ENCODE measurements around the gene ZSCAN5A. TPM values are rescaled to one million over a fixed set of nuclear protein-coding genes. Genes with fewer than 3 reads are reported as not detected.

ZSCAN5A gene
- total and polyA plus RNA-seq, 10 of the 15 experiments (the other 5 are each of a cell fraction or from before 2014, with no cell fraction given): 5.5 to 12.0 (median 8.7) TPM

DNA sequence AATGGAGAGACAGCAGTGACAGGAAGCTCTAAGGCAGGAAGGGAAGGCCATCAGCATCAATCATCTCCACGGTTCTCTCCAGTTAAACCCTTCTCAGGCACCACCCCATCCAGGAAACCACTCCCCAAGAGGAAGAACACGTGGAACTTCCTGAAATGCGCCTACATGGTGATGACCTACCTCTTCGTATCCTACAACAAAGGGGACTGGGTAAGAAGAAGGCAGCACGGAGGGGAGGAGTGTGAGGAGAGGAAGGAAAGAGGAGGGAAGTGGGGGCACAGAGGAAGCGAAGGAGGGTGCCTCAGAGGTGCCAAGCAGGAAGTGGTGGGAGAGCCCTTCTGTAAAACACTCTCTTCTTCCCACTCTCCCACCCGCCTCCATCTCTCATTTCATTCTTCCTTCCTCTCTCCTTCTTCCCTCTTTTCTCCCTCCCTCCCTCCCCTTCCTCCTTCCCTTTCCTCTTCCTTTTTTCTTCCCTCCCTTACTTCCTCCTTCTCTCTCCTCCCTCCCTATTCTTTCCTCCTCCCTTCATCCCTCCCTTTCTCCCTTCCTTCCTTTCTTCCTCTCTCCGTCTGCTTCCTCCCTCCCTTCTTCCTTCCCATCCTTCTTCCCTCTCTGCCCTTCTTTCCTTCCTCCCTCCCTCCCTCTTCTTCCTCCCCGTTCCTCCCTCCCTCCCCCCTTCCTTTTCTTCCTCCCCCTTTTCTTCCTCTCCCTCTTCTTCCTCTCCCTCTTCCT lies 12.6 kb downstream of the ZSCAN5A start (continued):
- TF ChIP-seq PAX5 (IDR thresholded peaks at IDR 0.05; ENCODE audit: borderline replicate concordance, low read depth, low read length) (no peak), ZNF274 (IDR thresholded peaks at IDR 0.05; ENCODE audit: insufficient read depth, insufficient read length) (no peak), RAD51 (IDR thresholded peaks at IDR 0.05) (no peak)

DNA sequence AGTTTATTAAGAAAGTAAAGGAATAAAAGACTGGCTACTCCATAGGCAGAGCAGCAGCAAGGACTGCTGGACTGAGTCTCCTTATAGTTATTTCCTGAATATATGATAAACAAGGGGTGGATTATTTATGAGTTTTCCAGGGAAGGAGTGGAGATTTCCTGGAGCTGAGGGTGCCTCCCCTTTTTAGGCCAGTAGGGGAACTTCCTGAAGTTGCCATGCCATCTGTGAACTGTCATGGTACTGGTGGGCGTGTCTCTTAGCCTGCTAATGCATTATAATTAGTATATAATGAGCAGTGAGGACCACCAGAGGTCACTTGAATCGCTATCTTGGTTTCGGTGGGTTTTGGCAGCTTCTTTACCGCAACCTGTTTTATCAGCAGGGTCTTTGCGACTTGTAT lies 13.5 kb downstream of the ZSCAN5A start:
- Histone ChIP-seq H3K4me1 (ENCODE audit: control insufficient read depth, insufficient read depth, low read length) (no peaks in the 10 kb centered on the region), H4K20me1 (ENCODE audit: control insufficient read depth, insufficient read depth) (no peaks in the 10 kb centered on the region), H3K27me3 (replicated peaks in 1 of 2; ENCODE audit: control insufficient read depth in 2 of 2, insufficient read depth in 2 of 2, low read length in 1 of 2) (no peaks in the 10 kb centered on the region), H3K9ac (ENCODE audit: control insufficient read depth, insufficient read depth, low read length) (no peak overlapping the region), H3K36me3 (ENCODE audit: control insufficient read depth in 2 of 2, insufficient read depth in 2 of 2, low read length in 1 of 2) (peaks cover 0 to 4% of the 10 kb centered on the region in 2 experiments; a peak in 2 of 4 replicates), H3K9me3 (replicated peaks; ENCODE audit: control insufficient read depth, insufficient read depth, low read length) (no peaks in the 10 kb centered on the region), H3K4me3 (no peak overlapping the region), H3K27ac (ENCODE audit: control insufficient read depth, insufficient read depth) (no peak overlapping the region), H3K79me2 (ENCODE audit: control insufficient read depth, insufficient read depth, low read length) (no peaks in the 10 kb centered on the region), H3K4me2 (ENCODE audit: control insufficient read depth, insufficient read depth) (no peak overlapping the region), H2AFZ (ENCODE audit: control insufficient read depth, low read depth, low read length) (no peak overlapping the region)
- 74% methylated on average over 5 of the region's 5 CpGs for WGBS (ENCODE audit: insufficient coverage, insufficient replicate concordance, low lambda C conversion rate, missing lambda C conversion rate)
- ChIA-PET CTCF (interaction anchor here (1.5 to 3.7 kb wide), 2 partner anchors 9 to 12 kb away, joined by 4 to 19 read pairs; no protein-coding TSS in a partner anchor), RAD21 (ENCODE audit: unreplicated experiment) (no interaction called here), SMC1A (ENCODE audit: uncharacterized antibody, unreplicated experiment) (no interaction called here), POLR2A (no interaction called here)
- BruUV-seq (replicated peaks): no TSS peak
- no peak for FAIRE-seq
- no peak for ATAC-seq
- DNase-seq (ENCODE audit: low read depth, low spot score): no peak
- intact Hi-C loops (cut with micrococcal nuclease; ENCODE audit: unreplicated experiment): no loop called here
- no peak for TF ChIP-seq BACH1 (IDR thresholded peaks at IDR 0.05; ENCODE audit: borderline replicate concordance)
- no peak for TF ChIP-seq SUPT20H (IDR thresholded peaks at IDR 0.05; ENCODE audit: borderline replicate concordance, control insufficient read depth, low read depth, low read length)
- TF ChIP-seq, protein P1, sequence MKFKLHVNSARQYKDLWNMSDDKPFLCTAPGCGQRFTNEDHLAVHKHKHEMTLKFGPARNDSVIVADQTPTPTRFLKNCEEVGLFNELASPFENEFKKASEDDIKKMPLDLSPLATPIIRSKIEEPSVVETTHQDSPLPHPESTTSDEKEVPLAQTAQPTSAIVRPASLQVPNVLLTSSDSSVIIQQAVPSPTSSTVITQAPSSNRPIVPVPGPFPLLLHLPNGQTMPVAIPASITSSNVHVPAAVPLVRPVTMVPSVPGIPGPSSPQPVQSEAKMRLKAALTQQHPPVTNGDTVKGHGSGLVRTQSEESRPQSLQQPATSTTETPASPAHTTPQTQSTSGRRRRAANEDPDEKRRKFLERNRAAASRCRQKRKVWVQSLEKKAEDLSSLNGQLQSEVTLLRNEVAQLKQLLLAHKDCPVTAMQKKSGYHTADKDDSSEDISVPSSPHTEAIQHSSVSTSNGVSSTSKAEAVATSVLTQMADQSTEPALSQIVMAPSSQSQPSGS (IDR thresholded peaks at IDR 0.05; ENCODE audit: low read length): no peak
- TF ChIP-seq RB1 (IDR thresholded peaks at IDR 0.05; ENCODE audit: borderline replicate concordance): no peak
- no peak for TF ChIP-seq IKZF2 (IDR thresholded peaks at IDR 0.05)
- no peak for TF ChIP-seq SMAD5 (IDR thresholded peaks at IDR 0.05; ENCODE audit: low read depth)
- TF ChIP-seq SMAD1 (IDR thresholded peaks at IDR 0.05; ENCODE audit: low read depth, partially characterized antibody): no peak
- TF ChIP-seq ZNF24 (IDR thresholded peaks at IDR 0.05): no peak
- no peak for TF ChIP-seq RBBP5 (conservative IDR thresholded peaks at IDR 0.05)
- TF ChIP-seq BHLHE40 (IDR thresholded peaks at IDR 0.05; ENCODE audit: borderline replicate concordance in 1 of 2, low read depth in 2 of 2, low read length in 1 of 2): no peak
- no peak for TF ChIP-seq EGR1 (IDR thresholded peaks at IDR 0.05; ENCODE audit: borderline replicate concordance in 1 of 2, low read depth in 2 of 2, low read length in 2 of 2)
- no peak for TF ChIP-seq NFYB (IDR thresholded peaks at IDR 0.05; ENCODE audit: insufficient read depth, low read depth, low read length)
- in situ Hi-C loops (cut with MboI): no loop called here

Measured in GM12878 (cell line).